SK-N-MC (cell line): ENCODE data around the gene IGF1R.

Source experiments
- EZH2 ChIP-seq: fragments of 200-600 bp; sonication (generic); IDR thresholded peaks from one replicate; pipeline ENCODE4 v1.6.1; 2017; ENCODE audit warnings: antibody characterized with exemption
- FOXP2 ChIP-seq: optimal IDR thresholded peaks from 2 replicates; pipeline ENCODE3; 2011; ENCODE audit warnings: mild to moderate bottlenecking, moderate library complexity; ENCODE audit not compliant: insufficient read depth; ENCODE audit errors: extremely low read length, control extremely low read depth
- POLR2AphosphoS5 ChIP-seq: IDR thresholded peaks from 2 replicates; pipeline ENCODE4 v1.6.1; 2012; ENCODE audit warnings: mild to moderate bottlenecking, low read depth, low read length, borderline replicate concordance

GRCh38 chr15:98689431-98689861 lies 41.1 kb downstream of the IGF1R start:
- TF ChIP-seq EZH2 = no peak
- TF ChIP-seq POLR2AphosphoS5 = no peak
- TF ChIP-seq FOXP2 = no peak
